SK-N-SH (cell line): ENCODE data around the gene MAPKAP1. TPM values are rescaled to one million over a fixed set of nuclear protein-coding genes. Genes with fewer than 3 reads are reported as not detected.

Experiments
- CHD2 ChIP-seq: fragments of 150-350 bp; IDR thresholded peaks from 2 replicates; pipeline ENCODE4 v1.6.1; 2018; ENCODE audit warnings: low read length; ENCODE audit not compliant: partially characterized antibody
- ELF1 ChIP-seq: IDR thresholded peaks from 2 replicates; pipeline ENCODE4 v1.4.0; 2012
- EZH2phosphoT487 ChIP-seq: fragments of 200-600 bp; sonication (generic); IDR thresholded peaks from 2 replicates; pipeline ENCODE4 v1.6.1; 2017; ENCODE audit warnings: low read depth, mixed run types, mild to moderate bottlenecking, antibody characterized with exemption, moderate library complexity, borderline replicate concordance
- FOSL2 ChIP-seq: IDR thresholded peaks from 2 replicates; pipeline ENCODE4 v1.4.0; 2012; ENCODE audit warnings: low read depth, mild to moderate bottlenecking, moderate library complexity, borderline replicate concordance
- FOXJ3 ChIP-seq: sonication (generic); formaldehyde crosslinking; IDR thresholded peaks from 2 replicates; pipeline ENCODE4 v1.5.1; 2020; ENCODE audit warnings: mild to moderate bottlenecking, missing genetic modification reagents
- FOXM1 ChIP-seq: IDR thresholded peaks from 2 replicates; pipeline ENCODE4 v1.4.0; 2012; ENCODE audit warnings: low read depth, mild to moderate bottlenecking
- GATA2 ChIP-seq: sonication (generic); formaldehyde crosslinking; IDR thresholded peaks from 2 replicates; pipeline ENCODE4 v1.5.0; 2020; ENCODE audit warnings: mild to moderate bottlenecking, missing genetic modification reagents
- JUND ChIP-seq: IDR thresholded peaks from 2 replicates; pipeline ENCODE4 v1.4.0; 2012
- MEF2A ChIP-seq: IDR thresholded peaks from 2 replicates; pipeline ENCODE4 v1.4.0; 2012; ENCODE audit warnings: low read depth, borderline replicate concordance
- NFIC ChIP-seq: IDR thresholded peaks from 2 replicates; pipeline ENCODE4 v1.4.0; 2012; ENCODE audit warnings: borderline replicate concordance
- POLR2AphosphoS5 ChIP-seq: IDR thresholded peaks from 2 replicates; pipeline ENCODE4 v1.6.1; 2012; ENCODE audit warnings: low read depth, low read length
- RAD21 ChIP-seq: IDR thresholded peaks from 2 replicates; pipeline ENCODE4 v1.6.1; 2012; ENCODE audit warnings: mild to moderate bottlenecking, low read length
- RCOR1 ChIP-seq: fragments of 150-350 bp; IDR thresholded peaks from 2 replicates; pipeline ENCODE4 v1.6.1; 2017; ENCODE audit warnings: antibody characterized with exemption, low read length
- RFX5 ChIP-seq: IDR thresholded peaks from 2 replicates; pipeline ENCODE4 v1.6.1; 2012; ENCODE audit warnings: mild to moderate bottlenecking, improper control_type of control experiment, low read length
- RXRA ChIP-seq: IDR thresholded peaks from 2 replicates; pipeline ENCODE4 v1.4.0; 2012; ENCODE audit warnings: low read depth, mild to moderate bottlenecking, borderline replicate concordance
- TAF1 ChIP-seq: IDR thresholded peaks from 2 replicates; pipeline ENCODE4 v1.6.1; 2012; ENCODE audit warnings: low read depth, mild to moderate bottlenecking, low read length, moderate library complexity, borderline replicate concordance
- TCF12 ChIP-seq: IDR thresholded peaks from 2 replicates; pipeline ENCODE4 v1.4.0; 2012
- TEAD4 ChIP-seq: IDR thresholded peaks from 2 replicates; pipeline ENCODE4 v1.4.0; 2012; ENCODE audit warnings: mild to moderate bottlenecking, borderline replicate concordance; ENCODE audit not compliant: insufficient read depth
- YY1 ChIP-seq: IDR thresholded peaks from 2 replicates; pipeline ENCODE4 v1.4.0; 2012; ENCODE audit warnings: low read depth, mild to moderate bottlenecking
- polyA plus RNA-seq, 3 experiments: library from polyadenylated mRNA; depleted of rRNA; stranded (reverse); fragments of >200 nt; gene quantifications; 2 replicates each; pipeline ENCODE4 v1.2.3, GENCODE V29; 2012
- TF ChIP-seq, protein P1 (sequence below): IDR thresholded peaks from 2 replicates; pipeline ENCODE4 v1.4.0; 2012; ENCODE audit warnings: low read depth, borderline replicate concordance
- TF ChIP-seq, protein P2 (sequence below): fragments of 150-350 bp; IDR thresholded peaks from 2 replicates; pipeline ENCODE4 v1.6.1; 2016; ENCODE audit warnings: mild to moderate bottlenecking, low read depth, low read length
- TF ChIP-seq, protein P3 (sequence below): IDR thresholded peaks from 2 replicates; pipeline ENCODE4 v1.4.0; 2012; ENCODE audit warnings: low read depth, borderline replicate concordance
- TF ChIP-seq, protein P4 (sequence below): IDR thresholded peaks from 2 replicates; pipeline ENCODE4 v1.4.0; 2012; ENCODE audit warnings: low read depth

Gene MAPKAP1
- polyA plus RNA-seq, 1 of the 3 experiments (the other 2 are of a cell fraction): 117 TPM

DNA sequence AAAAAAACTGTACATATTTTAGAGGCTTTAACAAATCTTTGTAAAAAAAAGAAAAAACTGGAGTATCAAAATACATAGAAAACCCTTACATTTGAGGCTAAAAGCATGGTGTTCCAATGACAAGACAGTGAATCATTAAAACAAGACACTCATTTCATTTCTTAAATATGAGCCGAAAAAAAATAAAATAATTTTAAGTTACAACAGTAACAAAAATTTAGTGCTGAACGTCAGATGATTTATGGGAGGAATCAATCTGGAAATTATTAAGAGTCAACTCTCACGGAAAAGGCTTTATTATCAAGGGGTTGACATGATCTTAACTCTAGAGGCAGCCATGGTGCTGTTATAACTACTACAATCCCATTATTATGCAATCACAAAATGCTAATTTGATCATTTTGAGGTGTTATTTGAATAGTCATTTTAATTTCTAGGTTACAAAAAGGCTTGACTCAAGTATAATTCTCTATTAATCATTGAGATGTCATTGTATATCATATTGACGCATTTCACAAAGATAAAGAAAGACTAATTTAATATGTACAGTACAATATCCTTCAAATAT, 51.9 kb downstream of the MAPKAP1 start (continued):
- TF ChIP-seq RFX5 (no peak), NFIC (no peak), JUND (peak; percentile 32), GATA2 (CRISPR knock-in tag) (no peak), CHD2 (no peak), RAD21 (no peak), TEAD4 (0 out of 2 replicates have a peak, but pooled peaks have one; percentile 19), YY1 (no peak), RXRA (0 out of 2 replicates have a peak, but pooled peaks have one; percentile 12), EZH2phosphoT487 (no peak), ELF1 (no peak), TCF12 (peak; percentile 80), FOSL2 (peak; percentile 41; the same call in 1 of the 2 replicates), FOXJ3 (CRISPR knock-in tag) (no peak), POLR2AphosphoS5 (no peak), FOXM1 (no peak), MEF2A (no peak), RCOR1 (no peak), TAF1 (no peak)
- TF ChIP-seq, protein P1, sequence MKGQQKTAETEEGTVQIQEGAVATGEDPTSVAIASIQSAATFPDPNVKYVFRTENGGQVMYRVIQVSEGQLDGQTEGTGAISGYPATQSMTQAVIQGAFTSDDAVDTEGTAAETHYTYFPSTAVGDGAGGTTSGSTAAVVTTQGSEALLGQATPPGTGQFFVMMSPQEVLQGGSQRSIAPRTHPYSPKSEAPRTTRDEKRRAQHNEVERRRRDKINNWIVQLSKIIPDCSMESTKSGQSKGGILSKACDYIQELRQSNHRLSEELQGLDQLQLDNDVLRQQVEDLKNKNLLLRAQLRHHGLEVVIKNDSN: no peak
- TF ChIP-seq, protein P2, sequence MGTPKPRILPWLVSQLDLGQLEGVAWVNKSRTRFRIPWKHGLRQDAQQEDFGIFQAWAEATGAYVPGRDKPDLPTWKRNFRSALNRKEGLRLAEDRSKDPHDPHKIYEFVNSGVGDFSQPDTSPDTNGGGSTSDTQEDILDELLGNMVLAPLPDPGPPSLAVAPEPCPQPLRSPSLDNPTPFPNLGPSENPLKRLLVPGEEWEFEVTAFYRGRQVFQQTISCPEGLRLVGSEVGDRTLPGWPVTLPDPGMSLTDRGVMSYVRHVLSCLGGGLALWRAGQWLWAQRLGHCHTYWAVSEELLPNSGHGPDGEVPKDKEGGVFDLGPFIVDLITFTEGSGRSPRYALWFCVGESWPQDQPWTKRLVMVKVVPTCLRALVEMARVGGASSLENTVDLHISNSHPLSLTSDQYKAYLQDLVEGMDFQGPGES: no peak
- TF ChIP-seq, protein P3, sequence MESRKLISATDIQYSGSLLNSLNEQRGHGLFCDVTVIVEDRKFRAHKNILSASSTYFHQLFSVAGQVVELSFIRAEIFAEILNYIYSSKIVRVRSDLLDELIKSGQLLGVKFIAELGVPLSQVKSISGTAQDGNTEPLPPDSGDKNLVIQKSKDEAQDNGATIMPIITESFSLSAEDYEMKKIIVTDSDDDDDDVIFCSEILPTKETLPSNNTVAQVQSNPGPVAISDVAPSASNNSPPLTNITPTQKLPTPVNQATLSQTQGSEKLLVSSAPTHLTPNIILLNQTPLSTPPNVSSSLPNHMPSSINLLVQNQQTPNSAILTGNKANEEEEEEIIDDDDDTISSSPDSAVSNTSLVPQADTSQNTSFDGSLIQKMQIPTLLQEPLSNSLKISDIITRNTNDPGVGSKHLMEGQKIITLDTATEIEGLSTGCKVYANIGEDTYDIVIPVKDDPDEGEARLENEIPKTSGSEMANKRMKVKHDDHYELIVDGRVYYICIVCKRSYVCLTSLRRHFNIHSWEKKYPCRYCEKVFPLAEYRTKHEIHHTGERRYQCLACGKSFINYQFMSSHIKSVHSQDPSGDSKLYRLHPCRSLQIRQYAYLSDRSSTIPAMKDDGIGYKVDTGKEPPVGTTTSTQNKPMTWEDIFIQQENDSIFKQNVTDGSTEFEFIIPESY: no peak
- TF ChIP-seq, protein P4, sequence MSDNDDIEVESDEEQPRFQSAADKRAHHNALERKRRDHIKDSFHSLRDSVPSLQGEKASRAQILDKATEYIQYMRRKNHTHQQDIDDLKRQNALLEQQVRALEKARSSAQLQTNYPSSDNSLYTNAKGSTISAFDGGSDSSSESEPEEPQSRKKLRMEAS: 0 out of 2 replicates have a peak, but pooled peaks have one; percentile 16
